H1 (cell line): ENCODE results near the gene CMKLR1. TPM values are rescaled to one million over a fixed set of nuclear protein-coding genes. Genes with fewer than 3 reads are reported as not detected.

ENCODE experiments used
- CTCF ChIA-PET: fragments of 300-600 bp; sonication (Branson Sonifier 250); formaldehyde crosslinking; loops from one replicate; lab custom pipeline; 2021; ENCODE audit not compliant: partially characterized antibody; lab: Charles Lee
- POLR2A ChIA-PET: fragments of 300-600 bp; sonication (Branson Sonifier 250); formaldehyde crosslinking; loops from one replicate; lab custom pipeline; 2021; ENCODE audit warnings: inconsistent platforms; ENCODE audit not compliant: partially characterized antibody; lab: Charles Lee
- DNase-seq, 2 experiments: peaks; one replicate each; pipeline versions ENCODE4 v3.0.0 to v3.0.0-alpha.2; 2010 to 2022; ENCODE audit warnings: low spot score in 2 of 2, low read depth in 1 of 2, mixed read lengths in 1 of 2
- FAIRE-seq: peaks from 2 replicates; lab custom pipeline; 2011; peaks lifted over from hg19 to GRCh38; lab: Jason Lieb, UNC
- H2AFZ ChIP-seq: 2 replicates; pipeline ENCODE4 v1.8.1; 2012; ENCODE audit warnings: low read length, inconsistent platforms
- H2AK5ac ChIP-seq: 2 replicates; pipeline ENCODE4 v1.6.1; 2013; ENCODE audit warnings: low read depth, low read length
- H2BK120ac ChIP-seq: replicated peaks from 2 replicates; pipeline ENCODE3; 2013; ENCODE audit warnings: low read depth, low read length, inconsistent platforms
- H2BK12ac ChIP-seq: 2 replicates; pipeline ENCODE4 v1.6.1; 2013; ENCODE audit warnings: low read depth, low read length
- H2BK15ac ChIP-seq: 2 replicates; pipeline ENCODE4 v1.6.1; 2013; ENCODE audit warnings: low read length
- H2BK20ac ChIP-seq: 2 replicates; pipeline ENCODE4 v1.6.1; 2013; ENCODE audit warnings: low read length
- H2BK5ac ChIP-seq: 2 replicates; pipeline ENCODE4 v1.6.1; 2013; ENCODE audit warnings: low read depth, low read length
- H3K14ac ChIP-seq: 2 replicates; pipeline ENCODE4 v1.6.1; 2013; ENCODE audit warnings: inconsistent platforms; ENCODE audit not compliant: insufficient read length
- H3K18ac ChIP-seq: 2 replicates; pipeline ENCODE4 v1.6.1; 2013; ENCODE audit warnings: low read length; ENCODE audit errors: extremely low read depth
- H3K23ac ChIP-seq: 2 replicates; pipeline ENCODE4 v1.6.1; 2013; ENCODE audit warnings: inconsistent platforms; ENCODE audit not compliant: insufficient read length
- H3K23me2 ChIP-seq: 2 replicates; pipeline ENCODE4 v1.6.1; 2013; ENCODE audit warnings: low read depth, low read length
- H3K27ac ChIP-seq: 2 replicates; pipeline ENCODE4 v1.6.1; 2011; ENCODE audit warnings: low read depth, low read length, inconsistent platforms
- H3K27me3 ChIP-seq, 4 experiments: replicated peaks in 1 of 4; 1 replicate in 1 of 4; 2 replicates in 3 of 4; pipeline versions ENCODE4 v1.6.1 to v1.8.1; 2011 to 2013; ENCODE audit warnings: low read length in 3 of 4, mild to moderate bottlenecking in 3 of 4, inconsistent platforms in 2 of 4, mixed read lengths in 2 of 4, moderate library complexity in 1 of 4; ENCODE audit not compliant: control insufficient read depth in 3 of 4, insufficient read depth in 3 of 4; ENCODE audit errors: extremely low read depth in 1 of 4
- H3K36me3 ChIP-seq, 4 experiments: 2 replicates each; pipeline versions ENCODE4 v1.6.1 to v1.8.1; 2011 to 2013; ENCODE audit warnings: mild to moderate bottlenecking in 4 of 4, low read length in 3 of 4, moderate library complexity in 2 of 4, control low read depth in 1 of 4, inconsistent platforms in 1 of 4; ENCODE audit not compliant: insufficient read depth in 4 of 4, control insufficient read depth in 2 of 4
- H3K4ac ChIP-seq: replicated peaks from 2 replicates; pipeline ENCODE3; 2013; ENCODE audit warnings: low read length, low read depth, mixed read lengths, inconsistent platforms; ENCODE audit not compliant: insufficient read length
- H3K4me1 ChIP-seq, 4 experiments: replicated peaks in 1 of 4; 1 replicate in 1 of 4; 2 replicates in 3 of 4; pipeline versions ENCODE4 v1.6.1 to v1.8.1; 2011 to 2013; ENCODE audit warnings: low read length in 3 of 4, inconsistent platforms in 2 of 4, mixed read lengths in 1 of 4; ENCODE audit not compliant: insufficient read depth in 4 of 4, control insufficient read depth in 3 of 4
- H3K4me2 ChIP-seq, 2 experiments: 2 replicates each; pipeline versions ENCODE4 v1.6.1 to v1.8.1; 2011 to 2013; ENCODE audit warnings: low read depth in 2 of 2, low read length in 2 of 2, control low read depth in 1 of 2, inconsistent platforms in 1 of 2, mild to moderate bottlenecking in 1 of 2; ENCODE audit not compliant: insufficient read depth in 1 of 2
- H3K4me3 ChIP-seq, 4 experiments: fragments of 200-600, 300-600 bp in 1 of 4; sonication (generic), shearing (Covaris generic), sonication (Bioruptor Twin) in 1 of 4; 2 replicates each; pipeline versions ENCODE4 v1.5.1 to v1.8.1; 2011 to 2016; ENCODE audit warnings: low read length in 4 of 4, low read depth in 3 of 4, control low read depth in 2 of 4, inconsistent platforms in 2 of 4, mild to moderate bottlenecking in 2 of 4, mixed read lengths in 1 of 4, moderate library complexity in 1 of 4; ENCODE audit not compliant: insufficient read depth in 2 of 4; ENCODE audit errors: extremely low read depth in 1 of 4
- H3K56ac ChIP-seq: replicated peaks from 2 replicates; pipeline ENCODE3; 2013; ENCODE audit warnings: low read depth, mild to moderate bottlenecking, mixed read lengths, low read length, inconsistent platforms; ENCODE audit not compliant: insufficient read length
- H3K79me1 ChIP-seq: 2 replicates; pipeline ENCODE4 v1.6.1; 2013; ENCODE audit warnings: low read depth, low read length, control low read depth
- H3K79me2 ChIP-seq, 2 experiments: 2 replicates each; pipeline versions ENCODE4 v1.6.1 to v1.8.1; 2012 to 2013; ENCODE audit warnings: low read length in 2 of 2, mild to moderate bottlenecking in 2 of 2, inconsistent platforms in 1 of 2; ENCODE audit not compliant: insufficient read depth in 2 of 2, control insufficient read depth in 1 of 2
- H3K9ac ChIP-seq, 4 experiments: replicated peaks in 1 of 4; 1 replicate in 1 of 4; 2 replicates in 3 of 4; pipeline versions ENCODE4 v1.6.1 to v1.8.1; 2011 to 2013; ENCODE audit warnings: low read depth in 3 of 4, low read length in 3 of 4, control low read depth in 2 of 4, mild to moderate bottlenecking in 2 of 4, moderate library complexity in 2 of 4, inconsistent platforms in 1 of 4; ENCODE audit errors: extremely low read depth in 1 of 4
- H3K9me3 ChIP-seq, 2 experiments: 2 replicates each; pipeline versions ENCODE4 v1.6.1 to v1.8.1; 2012 to 2013; ENCODE audit warnings: mild to moderate bottlenecking in 2 of 2, moderate library complexity in 2 of 2, control low read depth in 1 of 2, inconsistent platforms in 1 of 2, low read depth in 1 of 2, low read length in 1 of 2, mixed read lengths in 1 of 2; ENCODE audit not compliant: insufficient read depth in 2 of 2
- H4K20me1 ChIP-seq, 2 experiments: replicated peaks in 1 of 2; 2 replicates each; pipeline versions ENCODE3 to v1.8.1; 2011 to 2013; ENCODE audit warnings: inconsistent platforms in 2 of 2, low read length in 2 of 2, mild to moderate bottlenecking in 1 of 2; ENCODE audit not compliant: insufficient read depth in 2 of 2, control insufficient read depth in 1 of 2
- H4K5ac ChIP-seq: 2 replicates; pipeline ENCODE4 v1.6.1; 2013; ENCODE audit warnings: low read length, low read depth, mixed read lengths, inconsistent platforms; ENCODE audit not compliant: insufficient read length
- H4K8ac ChIP-seq: 2 replicates; pipeline ENCODE4 v1.8.0; 2013; ENCODE audit warnings: mild to moderate bottlenecking, moderate library complexity, low read length, inconsistent platforms; ENCODE audit not compliant: insufficient read depth; ENCODE audit errors: extremely low read depth
- H4K91ac ChIP-seq: replicated peaks from 2 replicates; pipeline ENCODE3; 2013; ENCODE audit warnings: low read length, mixed read lengths, inconsistent platforms; ENCODE audit not compliant: insufficient read length
- MAFK ChIP-seq: IDR thresholded peaks from 2 replicates; pipeline ENCODE4 v1.6.1; 2012; ENCODE audit warnings: low read depth, mild to moderate bottlenecking, improper control_type of control experiment, low read length
- SP2 ChIP-seq: IDR thresholded peaks from 2 replicates; pipeline ENCODE4 v1.6.1; 2012; ENCODE audit warnings: mild to moderate bottlenecking, low read length, inconsistent platforms
- WGBS, 2 experiments: shearing (Covaris generic) in 1 of 2; methylation state at CpG; one replicate each; pipeline versions ENCODE4 v1.1.6 to v1.1.7; 2013 to 2015; ENCODE audit warnings: low lambda C conversion rate in 2 of 2, mixed read lengths in 2 of 2, inconsistent platforms in 1 of 2, low coverage in 1 of 2, missing lambda C conversion rate in 1 of 2; ENCODE audit not compliant: insufficient replicate concordance in 2 of 2, insufficient coverage in 1 of 2, insufficient read length in 1 of 2; ENCODE audit errors: extremely low coverage in 1 of 2, missing lambda C conversion rate in 1 of 2; 5-methylcytosine and 5-hydroxymethylcytosine counted together
- polyA plus RNA-seq, 7 experiments: library from polyadenylated mRNA; depleted of rRNA in 3 of 7; stranded (reverse) in 5 of 7; unstranded in 2 of 7; fragments of >200 nt in 5 of 7; fragments of 200-250 nt in 2 of 7; gene quantifications; 1 replicate in 5 of 7; 2 replicates in 1 of 7; 4 replicates in 1 of 7; pipeline versions ENCODE4 v1.2.1 to v1.2.3, GENCODE V29; 2011 to 2013; ENCODE audit warnings: missing spikeins in 2 of 7, mixed read lengths in 2 of 7
- total RNA-seq: library from RNA; stranded (reverse); fragmentation: NEBNext Ultra II Directional; extraction: Animal tissue kit (Norgen Biotek cat#: 25700); gene quantifications from 2 replicates; pipeline ENCODE4 v1.2.1, GENCODE V29; 2021

CMKLR1 gene
- total and polyA plus RNA-seq, 2 of the 8 experiments (the other 6 are each of a cell fraction or from before 2014, with no cell fraction given) = 2.1 to 2.8 TPM

- no peaks in the 10 kb centered on the region for H4K20me1 ChIP-seq
- H3K14ac ChIP-seq = no peak overlapping the region
- no peaks in the 10 kb centered on the region for H3K36me3 ChIP-seq
- no peak overlapping the region for H4K91ac ChIP-seq
- POLR2A ChIA-PET = no interaction called here
- H2BK120ac ChIP-seq = no peak overlapping the region
- peaks cover 6 to 15% (median 9%) of the 10 kb centered on the region in 4 experiments for H3K4me1 ChIP-seq
- no peak overlapping the region for H3K18ac ChIP-seq
- no peak overlapping the region for H3K4me3 ChIP-seq
- no peak overlapping the region for H2AK5ac ChIP-seq
- no peak for TF ChIP-seq SP2
- peak; percentile 86 for TF ChIP-seq MAFK
- H3K79me1 ChIP-seq = no peaks in the 10 kb centered on the region
- H3K23me2 ChIP-seq = peaks cover 2% of the 10 kb centered on the region; the same call in 1 of the 2 replicates
- H3K9ac ChIP-seq = no peak overlapping the region
- H3K79me2 ChIP-seq = no peaks in the 10 kb centered on the region
- no peak overlapping the region for H3K27ac ChIP-seq
- CTCF ChIA-PET = interaction anchor here (0.7 to 1.5 kb wide), 3 partner anchors 15 to 215 kb away, joined by 3 to 4 read pairs (median 3); no protein-coding TSS in a partner anchor
- H3K27me3 ChIP-seq = no peaks in the 10 kb centered on the region
- H3K9me3 ChIP-seq = no peaks in the 10 kb centered on the region
- peak overlapping the region; percentile 4; the same call in 1 of the 2 replicates for H2BK12ac ChIP-seq
- no peak overlapping the region for H4K5ac ChIP-seq
- H3K56ac ChIP-seq = no peak overlapping the region
- no peak overlapping the region for H3K23ac ChIP-seq
- H3K4me2 ChIP-seq = no peak overlapping the region
- no peak overlapping the region for H2BK15ac ChIP-seq
- peak overlapping the region; percentile 88; the same call in 1 of the 2 replicates for H2BK20ac ChIP-seq
- no peak overlapping the region for H3K4ac ChIP-seq
- H4K8ac ChIP-seq = no peak overlapping the region
- no peak overlapping the region for H2BK5ac ChIP-seq
- WGBS, 2 experiments = 83% methylated on average over 2 of the region's 2 CpGs; no CpG with 5 or more reads in 1 of the 2 experiments
- DNase-seq (peak in 1 of 2 experiments; percentile 31), FAIRE-seq (no peak)
- no peak overlapping the region for H2AFZ ChIP-seq
Measured at GRCh38 chr12:108282160-108282559, 57.0 kb downstream of the CMKLR1 start.
